NCI-H82 treated with DMSO at 0.1 percent for 48 hours (cell line): ENCODE results near the gene SPRY4.
"Not testable (repeated sequence)": the region's sequence is repeated elsewhere in the genome, so short reads cannot be mapped to it uniquely, and the experiment has no call there.

Source experiments
- DNase-seq: peaks from one replicate; lab custom pipeline; 2025; ENCODE audit not compliant: unreplicated experiment; lab: John Stamatoyannopoulos, UW

The SPRY4 gene

DNA sequence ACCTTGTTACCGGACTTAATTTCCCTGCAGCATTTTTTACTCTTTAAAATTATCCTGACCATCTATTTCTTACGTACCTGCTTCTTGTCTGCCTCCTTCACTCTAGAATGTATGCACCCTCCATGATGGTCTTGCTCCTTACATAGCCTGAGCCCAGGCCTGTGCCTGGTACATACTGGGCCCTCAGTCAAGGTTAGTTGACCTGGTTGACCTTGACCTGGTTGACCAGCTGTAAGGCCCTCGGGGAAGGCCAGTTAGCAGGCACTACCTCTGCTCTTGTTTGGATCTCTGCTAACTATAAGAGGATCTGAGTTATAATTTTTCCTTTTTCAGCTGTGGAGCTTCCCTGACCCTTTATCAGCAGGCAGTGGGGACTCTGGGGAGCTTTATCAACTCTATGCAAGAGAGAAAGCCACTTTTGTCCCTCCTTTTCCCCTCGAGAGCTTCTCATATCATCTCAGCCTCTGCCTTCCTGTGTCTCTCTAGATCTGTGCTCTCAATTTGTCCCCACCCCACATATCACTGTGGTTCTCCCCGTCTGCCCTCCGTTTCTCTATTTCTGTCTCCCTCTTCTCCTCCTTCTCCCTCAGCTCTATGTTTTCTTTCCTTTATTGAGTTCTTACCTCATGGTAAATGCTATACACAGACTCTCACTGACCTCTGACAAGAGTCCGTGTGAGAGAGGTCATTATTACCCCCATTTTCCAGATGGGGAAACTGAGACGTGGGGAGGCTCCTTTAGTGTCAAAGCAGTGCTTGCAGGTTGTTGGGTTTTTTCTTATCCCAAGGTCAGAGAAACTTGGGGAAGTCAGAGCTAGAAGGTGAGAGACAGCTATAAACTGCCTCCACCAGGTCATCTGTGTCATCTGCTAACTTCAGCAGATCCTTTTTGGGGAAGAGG is 28.6 kb downstream of the SPRY4 start:
- DNase-seq: no peak

DNA sequence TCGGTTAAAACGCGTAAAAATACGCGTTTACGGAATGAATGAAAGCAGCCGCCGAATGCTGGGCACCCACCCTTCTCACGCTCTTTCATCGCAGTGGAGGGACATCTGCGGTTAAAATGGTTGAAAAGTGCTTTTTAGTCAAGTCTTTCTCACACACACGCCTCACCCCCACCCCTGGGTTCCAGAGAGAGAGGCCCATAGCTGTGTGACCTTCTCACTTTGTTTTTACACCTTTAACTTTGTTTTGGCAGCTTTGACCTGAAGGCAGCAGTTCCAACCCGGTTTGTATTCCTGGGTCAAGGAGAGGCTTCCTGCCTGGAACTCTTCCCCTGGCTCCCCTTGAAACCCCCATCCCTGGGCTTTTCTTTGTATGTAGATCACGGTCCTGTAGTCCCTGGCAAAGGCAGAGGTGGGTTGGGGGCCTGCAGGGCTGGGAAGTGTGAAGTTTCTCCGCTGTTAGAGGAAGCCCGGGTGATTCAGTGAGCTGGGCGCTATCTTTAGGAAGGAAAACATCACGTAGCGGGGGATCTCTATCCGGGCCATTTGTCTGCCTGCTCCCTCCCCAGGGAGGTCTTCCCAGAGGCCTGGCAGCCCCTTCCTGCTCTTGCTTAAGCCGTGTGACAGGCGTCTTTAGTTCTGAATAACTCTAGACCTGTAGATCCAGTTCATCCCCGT is 29.6 kb downstream of the SPRY4 start:
- DNase-seq: no peak

DNA sequence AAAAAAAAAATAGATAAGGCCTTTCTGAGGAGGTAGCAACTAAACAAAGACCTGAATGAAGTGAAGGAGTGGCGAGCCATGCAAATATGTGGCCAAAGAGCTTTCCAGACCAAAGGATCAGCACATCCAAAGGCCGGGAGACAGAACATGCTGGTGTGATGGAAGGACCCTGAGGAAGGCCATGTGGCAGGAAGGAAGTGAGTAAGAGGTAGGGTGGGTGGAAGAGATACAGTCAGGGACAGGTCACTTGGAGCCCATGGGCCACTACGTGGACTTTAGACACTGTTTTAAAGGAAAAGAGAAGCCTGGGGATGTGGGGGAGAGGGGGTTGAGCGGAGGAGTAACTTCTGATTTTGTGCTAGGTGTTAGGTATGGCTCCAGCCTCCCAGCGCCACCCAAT is 31.3 kb downstream of the SPRY4 start:
- DNase-seq: no peak

DNA sequence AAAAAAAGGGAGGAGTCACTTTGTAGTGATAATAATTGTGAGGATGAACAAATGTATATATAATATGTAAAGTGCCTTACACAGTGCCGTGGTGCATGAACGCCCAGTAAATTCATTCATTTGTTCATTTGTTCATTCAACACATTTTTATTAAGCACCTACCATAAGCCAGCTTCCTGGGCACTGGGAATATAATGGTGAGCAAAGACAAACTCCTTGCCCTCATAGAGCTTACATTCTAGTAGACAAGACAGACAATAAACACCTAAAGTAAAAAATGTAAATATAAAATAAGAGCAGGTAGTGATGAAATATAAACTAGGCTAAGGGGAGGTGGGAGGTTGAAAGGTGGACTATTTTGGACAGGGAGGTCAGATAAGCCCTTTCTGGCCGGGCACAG is 32.0 kb downstream of the SPRY4 start:
- DNase-seq: no peak

DNA sequence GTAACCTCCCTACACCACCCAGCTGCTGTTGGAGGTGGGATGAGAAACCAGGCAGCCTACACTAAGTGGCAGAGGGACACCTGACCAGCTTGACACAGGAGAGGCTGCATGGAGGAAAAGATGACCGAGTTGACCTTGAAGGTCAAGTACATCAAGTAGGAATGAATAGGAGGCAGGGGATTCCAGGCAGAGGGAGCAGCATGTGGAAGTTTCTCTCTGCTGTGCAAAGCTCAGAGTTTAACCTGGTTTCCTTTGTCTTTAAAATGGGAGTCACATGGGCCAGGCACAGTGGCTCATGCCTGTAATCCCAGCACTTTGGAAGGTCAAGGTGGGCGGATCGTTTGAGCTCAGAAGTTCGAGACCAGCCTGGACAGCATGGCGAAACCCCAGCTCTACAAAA is 32.6 kb downstream of the SPRY4 start:
- DNase-seq: no peak

DNA sequence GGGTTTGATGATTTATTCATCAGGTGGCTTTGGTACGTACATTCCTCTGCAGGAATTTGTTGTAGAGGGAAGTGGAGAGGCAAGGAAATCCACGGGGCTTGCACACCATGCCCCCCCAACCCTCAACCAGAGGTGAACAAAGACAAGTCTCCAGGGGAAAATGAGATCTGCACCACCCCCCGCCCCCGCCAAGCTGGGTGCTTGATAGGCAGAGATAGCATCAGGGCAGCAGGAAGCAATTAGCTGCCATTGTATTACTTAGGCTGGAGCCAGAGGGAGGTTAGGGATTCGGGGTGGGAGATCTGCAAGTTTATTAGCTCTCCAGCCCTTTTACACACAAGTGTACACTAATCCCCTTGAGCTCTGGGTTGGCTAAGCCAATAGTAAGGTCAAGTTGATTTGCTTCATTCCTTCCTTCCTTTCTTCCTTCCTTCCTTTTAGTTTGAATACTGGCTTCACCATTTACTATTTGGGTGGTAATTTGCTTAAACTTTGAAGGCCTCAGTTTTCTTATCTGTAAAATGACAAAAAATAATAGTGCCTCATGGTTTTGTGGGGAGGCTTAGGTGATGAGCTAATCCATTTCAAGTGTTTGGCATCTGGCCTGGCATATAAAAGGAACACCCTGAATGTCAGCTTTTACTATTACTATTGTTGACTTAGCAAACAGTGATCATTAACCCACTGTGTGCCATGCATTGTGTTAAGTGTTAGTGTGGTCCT is 34.1 kb downstream of the SPRY4 start:
- peak; percentile 76 for DNase-seq

DNA sequence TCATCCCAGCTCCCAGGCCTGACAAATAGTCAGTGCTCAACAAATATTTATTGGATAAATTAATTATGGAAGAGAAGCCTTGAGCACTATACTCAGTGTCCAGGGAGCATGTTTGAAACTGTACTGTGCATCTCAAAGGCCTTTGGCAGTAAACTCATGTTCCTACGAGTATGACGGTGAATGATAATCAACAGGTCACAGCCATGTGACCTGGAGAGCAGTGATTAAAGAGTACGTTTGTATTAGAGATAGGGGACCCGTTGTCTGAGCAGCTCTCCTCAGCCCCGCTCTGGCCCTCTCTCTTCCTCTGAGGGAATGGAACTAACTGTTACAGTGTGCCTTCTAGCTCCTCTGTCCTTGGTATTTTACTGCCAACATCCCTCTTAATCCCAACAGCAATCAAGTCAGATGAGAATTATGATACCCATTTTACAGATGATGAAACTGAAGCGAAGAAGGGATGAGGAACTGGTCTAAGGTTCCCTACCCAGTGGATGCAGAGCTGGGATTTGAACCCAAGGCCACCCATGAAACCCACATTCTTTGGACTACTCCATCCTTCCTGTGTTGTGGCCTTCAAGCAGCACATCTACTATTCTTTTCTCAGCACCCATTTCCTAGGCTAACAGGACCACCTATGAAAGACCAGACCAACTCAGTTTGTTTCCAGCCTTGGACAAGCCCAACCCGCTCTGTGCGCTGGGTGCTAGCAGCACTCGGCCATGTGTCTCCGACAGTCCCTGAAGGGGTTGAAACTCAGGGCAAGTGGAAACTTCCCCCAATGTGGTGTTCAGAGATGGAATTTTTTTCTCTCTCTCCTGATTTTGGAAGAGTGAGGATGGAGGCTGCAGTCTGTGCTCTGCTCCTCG is 34.9 kb downstream of the SPRY4 start:
- DNase-seq: no peak

DNA sequence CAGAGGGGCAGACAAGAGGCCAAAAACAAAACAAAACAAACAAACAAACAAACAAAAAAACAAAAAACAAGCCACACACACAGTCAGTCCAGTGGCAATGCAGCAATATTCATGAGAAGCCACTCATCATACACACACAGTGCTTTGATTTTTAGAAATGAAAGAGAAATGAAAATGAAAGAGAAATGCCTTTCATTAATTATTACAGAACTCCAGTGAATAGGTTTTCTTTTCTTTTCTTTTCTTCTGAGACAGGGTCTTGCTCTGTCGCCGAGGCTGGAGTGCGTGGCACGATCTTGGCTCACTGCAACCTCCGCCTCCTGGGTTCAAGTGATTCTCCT is 36.9 kb downstream of the SPRY4 start:
- no peak for DNase-seq

DNA sequence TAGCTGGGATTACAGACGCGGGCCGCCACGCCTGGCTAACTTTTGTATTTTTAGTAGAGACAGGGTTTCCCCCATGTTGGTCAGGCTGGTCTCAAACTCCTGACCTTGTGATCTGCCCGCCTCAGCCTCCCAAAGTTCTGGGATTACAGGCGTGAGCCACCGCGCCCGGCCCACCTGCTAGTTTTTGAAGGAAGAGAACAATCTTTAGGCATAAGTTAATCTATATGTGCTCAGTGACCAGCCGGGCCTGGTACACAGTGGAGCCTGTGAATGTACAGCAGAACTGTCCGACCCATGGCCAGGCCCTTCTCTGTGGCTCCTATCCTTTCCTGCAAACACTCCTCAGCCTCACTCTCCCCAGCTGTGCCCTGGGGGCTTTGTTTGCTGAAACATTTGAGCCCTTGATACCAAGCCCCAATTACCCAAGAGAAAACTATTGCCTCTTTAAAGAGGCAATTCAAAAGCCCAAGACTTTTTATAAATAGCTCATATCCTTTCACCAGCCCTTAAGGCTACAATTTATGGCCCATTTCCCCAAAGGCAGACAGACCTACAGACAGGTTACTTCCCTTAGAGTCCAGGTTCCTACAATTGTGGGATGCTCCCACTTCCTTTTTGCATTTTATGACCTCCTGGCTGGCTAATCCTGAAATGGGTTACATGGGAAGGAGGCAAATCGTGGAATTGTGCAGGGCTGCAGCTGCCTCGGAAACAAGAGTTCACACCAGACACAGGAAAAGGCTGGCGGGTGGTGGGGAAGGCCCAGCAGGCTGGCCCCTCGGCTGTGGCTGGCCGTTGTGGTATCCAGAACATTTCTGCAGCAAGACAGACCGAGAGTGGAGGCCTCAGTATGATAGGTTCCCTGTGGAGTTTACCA is 37.5 kb downstream of the SPRY4 start:
- DNase-seq: no peak

DNA sequence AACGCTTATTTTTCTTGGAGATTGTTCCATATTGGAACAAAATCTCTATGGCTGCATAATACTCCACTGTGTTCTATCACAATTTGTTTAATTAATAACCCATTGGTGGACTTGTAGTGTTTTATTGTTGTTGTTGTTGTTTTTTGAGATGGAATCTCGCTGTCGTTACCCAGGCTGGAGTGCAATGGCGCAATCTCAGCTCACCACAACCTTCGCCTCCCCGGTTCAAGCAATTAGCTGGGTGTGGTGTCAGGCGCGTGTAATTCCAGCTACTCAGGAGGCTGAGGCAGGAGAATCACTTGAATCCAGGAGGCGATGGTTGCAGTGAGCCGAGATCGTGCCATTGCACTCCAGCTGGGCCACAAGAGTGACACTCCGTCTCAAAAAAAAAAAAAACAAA is 38.7 kb downstream of the SPRY4 start:
- no peak for DNase-seq

DNA sequence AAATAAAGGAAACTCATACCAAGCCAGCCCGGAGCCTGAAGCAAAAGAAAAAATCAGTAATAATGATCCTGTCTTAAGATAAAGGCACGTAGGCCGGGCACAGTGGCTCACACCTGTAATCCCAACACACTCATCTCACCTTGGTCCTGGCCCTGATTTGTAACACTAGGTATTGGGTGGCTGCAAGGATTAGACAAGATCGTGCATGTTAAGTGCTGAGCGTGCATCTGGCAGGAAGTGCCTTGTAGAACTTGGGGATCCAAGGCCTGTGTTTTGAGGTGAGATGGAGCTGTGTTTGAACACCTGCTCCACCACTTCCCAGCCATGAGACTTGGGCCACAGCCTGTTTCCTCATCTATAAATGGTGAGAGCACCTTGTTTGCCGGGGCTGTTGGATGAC is 41.5 kb downstream of the SPRY4 start:
- no peak for DNase-seq

DNA sequence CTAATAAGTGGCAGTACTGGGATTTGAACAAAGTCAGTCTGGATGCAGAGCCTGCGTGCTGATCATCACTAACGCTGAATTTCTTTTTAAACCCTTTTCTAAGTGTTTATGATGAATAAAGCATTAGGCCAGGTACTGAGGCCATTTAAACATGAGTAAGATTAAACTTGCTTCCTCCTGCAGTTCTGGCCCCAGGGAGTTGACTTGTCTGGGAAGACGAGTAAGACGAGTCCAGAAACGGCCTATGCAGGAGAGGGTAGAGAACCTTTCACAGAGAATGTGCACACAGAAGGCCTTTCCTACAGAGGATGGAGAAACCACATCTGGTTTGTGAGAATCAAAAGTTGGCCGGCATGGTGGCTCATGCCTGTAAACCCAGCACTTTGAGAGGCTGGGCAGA is 42.9 kb downstream of the SPRY4 start:
- DNase-seq: no peak

DNA sequence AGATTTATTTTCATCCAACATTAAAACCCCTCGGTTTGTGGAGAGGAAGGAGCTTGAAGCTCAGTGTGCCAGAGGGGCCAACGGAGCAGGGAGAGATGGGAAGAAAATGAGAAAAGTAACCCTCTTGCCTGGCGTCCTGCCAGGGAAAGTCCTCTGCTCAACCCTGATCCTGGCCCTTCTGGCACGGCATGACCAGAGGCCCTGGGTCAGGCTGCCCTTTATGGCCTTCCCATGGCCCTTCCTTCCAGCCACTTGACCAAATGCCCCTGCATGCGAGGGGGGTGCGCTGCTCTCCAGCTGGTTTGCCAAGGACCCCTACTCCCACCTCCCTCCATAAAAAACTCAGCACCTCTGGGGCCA is 43.8 kb downstream of the SPRY4 start:
- DNase-seq: no peak

DNA sequence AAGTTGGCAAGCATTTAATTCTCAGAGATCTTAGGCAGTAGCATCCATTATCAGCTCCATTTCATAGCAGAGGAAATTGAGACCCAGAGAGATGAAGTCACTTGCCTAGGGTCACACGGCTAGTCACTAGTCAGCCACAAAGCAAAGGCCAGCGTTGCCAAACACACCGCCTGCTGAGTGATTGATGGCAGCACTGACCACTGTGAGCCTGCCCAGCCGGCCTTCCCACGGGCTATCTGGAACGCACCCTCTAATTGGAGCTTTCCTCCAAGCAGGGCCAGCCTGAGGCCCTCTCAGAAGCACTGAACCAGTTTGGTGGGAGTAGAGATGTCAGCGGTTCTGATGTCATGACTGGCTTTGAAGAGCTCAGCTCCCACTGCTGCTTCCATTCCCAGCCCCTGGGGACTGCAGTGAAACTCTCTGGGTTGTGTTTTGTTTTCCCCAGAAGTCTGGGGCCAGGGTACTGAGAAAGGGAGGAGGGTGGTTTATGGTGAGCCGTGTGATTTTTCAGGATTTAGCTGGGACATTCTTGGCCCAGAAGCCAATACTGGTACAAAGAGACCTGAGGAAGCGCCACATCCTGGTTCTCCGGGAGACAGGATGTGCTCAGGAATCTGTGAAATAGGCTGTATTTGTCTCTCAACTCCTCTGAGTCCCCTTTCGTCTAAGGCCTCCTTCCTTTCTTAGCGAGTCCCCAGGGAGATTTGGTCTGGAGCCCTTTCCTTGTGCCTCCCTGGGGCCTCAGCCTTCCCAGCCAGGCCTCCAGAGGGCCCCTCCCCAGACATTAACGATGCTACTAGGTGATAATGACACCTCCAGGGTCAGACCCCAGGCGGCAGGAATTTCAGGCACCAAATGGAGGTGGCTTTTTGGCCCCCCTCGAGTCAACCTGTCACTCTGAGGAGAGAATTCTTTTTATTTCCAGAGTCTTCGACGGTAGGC is 44.5 kb downstream of the SPRY4 start:
- no peak for DNase-seq

DNA sequence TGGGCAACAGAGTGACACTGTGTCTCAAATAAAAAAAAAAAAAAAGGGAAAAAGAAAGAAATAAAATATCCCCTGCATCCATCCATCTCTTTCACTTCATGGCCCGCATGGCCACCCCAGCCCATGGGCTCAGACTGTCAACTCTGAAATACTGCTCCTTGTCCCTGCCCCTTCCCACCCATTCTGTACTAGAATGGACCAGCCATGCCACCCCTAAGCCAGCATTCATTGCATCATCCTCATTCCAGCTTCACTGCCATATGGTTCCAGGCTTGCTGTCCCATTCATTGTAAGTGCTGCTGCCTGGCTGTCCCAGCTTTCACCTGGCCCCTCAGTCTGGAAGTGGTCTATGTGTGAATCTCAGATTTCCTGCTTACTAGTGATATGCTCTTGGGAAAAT is 46.2 kb downstream of the SPRY4 start:
- DNase-seq: no peak

DNA sequence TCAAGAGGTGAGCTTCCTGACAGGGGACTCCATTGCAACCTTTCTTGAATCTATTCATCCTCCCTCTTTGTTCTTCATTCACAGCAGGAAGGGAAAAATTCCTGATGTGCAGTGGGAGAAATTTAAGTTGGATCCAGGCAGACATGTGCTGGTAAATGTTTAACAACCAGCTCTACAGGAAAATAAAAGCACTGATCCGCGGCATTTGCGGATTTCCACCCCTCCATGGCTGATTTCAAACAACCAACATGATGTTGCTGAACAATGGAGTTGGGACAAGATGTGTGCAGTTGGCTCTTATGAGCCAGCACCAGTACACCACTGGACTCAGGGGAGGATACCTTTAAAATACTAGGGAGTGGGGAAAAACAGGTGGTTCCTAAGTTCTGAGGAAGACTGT is 47.0 kb downstream of the SPRY4 start:
- DNase-seq: no peak

DNA sequence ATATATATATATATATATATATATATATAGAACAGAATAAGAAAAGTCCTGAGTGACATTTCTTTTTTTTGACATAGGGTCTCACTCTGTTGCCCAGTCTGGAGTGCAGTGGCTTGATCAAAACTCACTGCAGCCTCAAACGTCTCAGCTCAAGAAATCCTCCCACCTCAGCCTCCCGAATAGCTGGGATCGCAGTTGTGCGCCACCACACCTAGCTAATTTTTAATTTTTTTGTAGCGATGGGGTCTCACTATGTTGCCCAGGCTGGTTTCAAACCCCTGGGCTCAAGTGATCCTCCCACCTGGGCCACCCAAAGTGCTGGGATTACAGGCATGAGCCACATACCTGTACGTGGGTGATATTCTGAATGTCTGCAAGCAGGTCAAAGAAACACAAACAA is 48.3 kb downstream of the SPRY4 start:
- DNase-seq: no peak

DNA sequence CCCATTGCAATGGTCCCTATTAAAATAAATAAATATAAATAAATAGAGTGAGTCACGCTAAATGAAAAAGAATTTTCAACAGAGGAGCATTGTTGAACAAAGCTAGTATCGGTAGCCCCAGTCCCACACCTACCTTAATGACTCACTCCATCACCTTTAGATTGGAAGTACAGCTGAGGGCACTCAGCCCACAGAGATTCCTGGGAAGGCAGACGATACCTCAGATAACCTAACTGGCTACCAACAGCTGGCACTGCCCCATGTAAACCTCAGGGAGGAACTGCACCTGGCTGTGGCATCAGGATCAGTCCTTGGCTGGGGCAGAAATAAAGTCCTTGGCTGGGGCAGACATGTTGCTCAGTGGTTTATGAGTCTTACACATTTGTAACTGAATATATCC is 49.3 kb downstream of the SPRY4 start:
- no peak for DNase-seq

DNA sequence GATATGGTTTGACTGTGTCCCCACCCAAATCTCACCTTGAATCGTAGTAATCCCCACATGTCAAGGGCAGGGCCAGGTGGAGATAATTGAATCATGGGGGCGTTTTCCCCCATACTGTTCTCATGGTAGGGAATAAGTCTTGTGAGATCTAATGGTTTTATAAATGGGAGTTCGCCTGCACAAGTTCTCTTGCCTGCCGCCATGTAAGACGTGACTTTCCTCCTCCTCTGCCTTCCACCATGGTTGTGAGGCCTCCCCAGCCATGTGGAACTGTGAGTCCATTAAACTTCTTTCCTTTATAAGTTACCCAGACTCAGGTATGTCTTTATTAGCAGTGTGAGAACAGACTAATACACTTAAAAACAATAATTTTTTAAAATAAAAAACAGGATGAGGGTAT is 52.2 kb downstream of the SPRY4 start:
- DNase-seq: not testable (repeated sequence)
